K562 (cell line): ENCODE results near the gene NPM1. TPM values are rescaled to one million over a fixed set of nuclear protein-coding genes. Genes with fewer than 3 reads are reported as not detected.

Source experiments
- BCL6 ChIP-seq: fragments of 250-450 bp; sonication (Bioruptor Pico); IDR thresholded peaks from 2 replicates; pipeline ENCODE4 v1.4.0; 2020
- CBX3 ChIP-seq, 2 experiments: IDR thresholded peaks; 1 replicate in 1 of 2; 2 replicates in 1 of 2; pipeline ENCODE4 v1.6.1; 2012; ENCODE audit warnings: inconsistent platforms in 2 of 2, low read length in 2 of 2, borderline replicate concordance in 1 of 2, control low read depth in 1 of 2
- CREM ChIP-seq: IDR thresholded peaks from 2 replicates; pipeline ENCODE4 v1.6.1; 2014; ENCODE audit warnings: antibody characterized with exemption, low read depth
- DMBX1 ChIP-seq: fragments of 250-450 bp; sonication (Bioruptor Pico); IDR thresholded peaks from 2 replicates; pipeline ENCODE4 v1.8.0; 2022; ENCODE audit warnings: inconsistent platforms, mild to moderate bottlenecking, moderate library complexity, borderline replicate concordance
- E2F4 ChIP-seq: sonication (generic); formaldehyde crosslinking; IDR thresholded peaks from 2 replicates; pipeline ENCODE4 v1.8.0; 2022; ENCODE audit warnings: mild to moderate bottlenecking, low read depth, missing genetic modification reagents
- ELF2 ChIP-seq: fragments of 250-450 bp; sonication (Bioruptor Pico); IDR thresholded peaks from 2 replicates; pipeline ENCODE4 v1.5.0; 2021; ENCODE audit warnings: mild to moderate bottlenecking
- ETS1 ChIP-seq: conservative IDR thresholded peaks from 2 replicates; pipeline ENCODE4 v1.6.1; 2011; ENCODE audit warnings: low read depth, mild to moderate bottlenecking, low read length; ENCODE audit not compliant: control insufficient read depth
- FIP1L1 ChIP-seq: fragments of 200-400 bp; formaldehyde crosslinking; IDR thresholded peaks from 2 replicates; pipeline ENCODE4 v1.6.1; 2018; ENCODE audit warnings: mild to moderate bottlenecking, low read depth, low read length; ENCODE audit not compliant: poor library complexity, severe bottlenecking
- GABPB2 ChIP-seq: fragments of 250-450 bp; sonication (Bioruptor Pico); conservative IDR thresholded peaks from 2 replicates; pipeline ENCODE4 v1.5.1; 2021; ENCODE audit warnings: mild to moderate bottlenecking
- HIVEP1 ChIP-seq: fragments of 250-450 bp; sonication (Bioruptor Pico); IDR thresholded peaks from 2 replicates; pipeline ENCODE4 v1.4.0; 2020; ENCODE audit warnings: mild to moderate bottlenecking
- HMGN3 ChIP-seq: IDR thresholded peaks from 2 replicates; pipeline ENCODE4 v1.6.1; 2011; ENCODE audit warnings: borderline replicate concordance, low read depth, mild to moderate bottlenecking, mixed read lengths, low read length; ENCODE audit not compliant: insufficient read length; ENCODE audit errors: extremely low read depth
- ILK ChIP-seq: fragments of 450-650 bp; IDR thresholded peaks from 2 replicates; pipeline ENCODE4 v1.6.1; 2016; ENCODE audit warnings: missing genetic modification characterization, low read depth, mild to moderate bottlenecking, missing compliant biosample characterization, moderate library complexity, borderline replicate concordance
- PTBP1 ChIP-seq: fragments of 200-400 bp; formaldehyde crosslinking; IDR thresholded peaks from 2 replicates; pipeline ENCODE4 v1.6.1; 2017; ENCODE audit warnings: low read depth, low read length
- SMC3 ChIP-seq: conservative IDR thresholded peaks from 2 replicates; pipeline ENCODE4 v1.6.1; 2011; ENCODE audit warnings: low read depth, low read length, improper control_type of control experiment; ENCODE audit not compliant: insufficient read depth
- SRSF3 ChIP-seq: fragments of 200-400 bp; formaldehyde crosslinking; IDR thresholded peaks from 2 replicates; pipeline ENCODE4 v1.6.1; 2016; ENCODE audit warnings: mild to moderate bottlenecking, low read length, moderate library complexity; ENCODE audit not compliant: insufficient read depth
- TAF1 ChIP-seq: IDR thresholded peaks from 2 replicates; pipeline ENCODE4 v1.6.1; 2011; ENCODE audit warnings: mild to moderate bottlenecking, low read length, moderate library complexity; ENCODE audit not compliant: insufficient read depth, control insufficient read depth, severe bottlenecking; ENCODE audit errors: extremely low read depth
- TEAD1 ChIP-seq, 2 experiments: fragments of 450-650 bp in 1 of 2; sonication (generic) in 1 of 2; formaldehyde crosslinking; IDR thresholded peaks; 2 replicates each; pipeline versions ENCODE4 v1.4.0 to v1.8.0; 2020 to 2022; ENCODE audit warnings: mild to moderate bottlenecking in 2 of 2, missing genetic modification reagents in 1 of 2
- ZNF217 ChIP-seq: sonication (generic); formaldehyde crosslinking; IDR thresholded peaks from 2 replicates; pipeline ENCODE4 v1.8.0; 2022; ENCODE audit warnings: mild to moderate bottlenecking, missing genetic modification reagents
- ZNF23 ChIP-seq: fragments of 250-450 bp; sonication (Bioruptor Pico); IDR thresholded peaks from 2 replicates; pipeline ENCODE4 v1.4.0; 2020; ENCODE audit warnings: mild to moderate bottlenecking
- ZNF277 ChIP-seq: fragments of 250-450 bp; sonication (Bioruptor Pico); IDR thresholded peaks from 2 replicates; pipeline ENCODE4 v1.8.0; 2022; ENCODE audit warnings: inconsistent platforms, mild to moderate bottlenecking, moderate library complexity, borderline replicate concordance
- ZNF445 ChIP-seq: fragments of 250-450 bp; sonication (Bioruptor Pico); IDR thresholded peaks from 2 replicates; pipeline ENCODE4 v1.4.0; 2020; ENCODE audit warnings: low read depth, mild to moderate bottlenecking, moderate library complexity
- polyA plus RNA-seq, 8 experiments: library from polyadenylated mRNA; depleted of rRNA in 4 of 8; stranded (reverse) in 5 of 8; unstranded in 3 of 8; fragments of >200 nt; fragmentation: Nextera tagmentation in 2 of 8; fragmentation: Illumina TruSeq in 1 of 8; extraction: Ambion mirVana in 2 of 8; extraction: Trizol in 1 of 8; gene quantifications; 2 replicates each; pipeline versions ENCODE4 v1.2.1 to v1.2.3, GENCODE V29; 2011 to 2014; ENCODE audit warnings: inconsistent platforms in 1 of 8, missing spikeins in 1 of 8
- total RNA-seq, 7 experiments: library from RNA; depleted of rRNA in 6 of 7; stranded (reverse); fragments of >200 nt in 6 of 7; fragmentation: Illumina TruSeq in 2 of 7; extraction: Trizol in 2 of 7; gene quantifications; 2 replicates each; pipeline versions ENCODE4 v1.2.1 to v1.2.3, GENCODE V29; 2011 to 2021; ENCODE audit warnings: low replicate concordance in 1 of 7
- TF ChIP-seq, protein P1 (sequence below): fragments of 250-450 bp; sonication (Bioruptor Pico); IDR thresholded peaks from 2 replicates; pipeline ENCODE4 v1.5.1; 2021; ENCODE audit warnings: mild to moderate bottlenecking

Gene NPM1
- total and polyA plus RNA-seq, 9 of the 15 experiments (the other 6 are each of a cell fraction or from before 2014, with no cell fraction given), result 2,438 to 6,909 (median 5,639) TPM

DNA sequence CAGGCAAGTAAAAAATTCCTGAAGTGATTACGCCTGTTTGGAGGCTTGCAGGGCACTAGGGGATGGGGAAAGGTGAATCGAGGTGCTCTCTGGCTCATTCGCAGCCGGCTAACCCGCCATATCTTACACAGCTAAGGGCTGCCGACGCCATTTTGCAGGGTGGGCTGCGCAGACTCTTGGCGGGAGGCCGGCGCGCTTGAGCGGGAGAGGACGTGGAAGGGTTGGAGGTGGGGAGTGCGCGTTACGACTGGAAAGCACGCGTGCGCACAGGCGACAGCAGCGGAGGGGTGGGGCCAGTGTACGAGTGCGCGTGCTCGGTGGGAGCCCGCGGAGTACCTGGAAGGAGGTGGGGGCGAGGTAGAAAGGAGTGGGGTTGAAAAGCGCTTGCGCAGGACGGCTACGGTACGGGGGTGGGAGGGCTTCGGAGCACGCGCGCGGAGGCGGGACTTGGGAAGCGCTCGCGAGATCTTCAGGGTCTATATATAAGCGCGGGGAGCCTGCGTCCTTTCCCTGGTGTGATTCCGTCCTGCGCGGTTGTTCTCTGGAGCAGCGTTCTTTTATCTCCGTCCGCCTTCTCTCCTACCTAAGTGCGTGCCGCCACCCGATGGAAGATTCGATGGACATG is at the start of gene NPM1 (continued):
- TF ChIP-seq CBX3 (IDR thresholded peaks at IDR 0.05; ENCODE audit: borderline replicate concordance in 1 of 2, low read length in 2 of 2) (peak in 1 of 2 experiments; percentile 16; a peak in 1 of 3 replicates), HMGN3 (peak; percentile 90), DMBX1 (CRISPR knock-in tag) (no peak), BCL6 (CRISPR knock-in tag) (no peak), ETS1 (0 out of 2 replicates have a peak, but pooled peaks have one; percentile 26), ILK (tag) (no peak), ELF2 (CRISPR knock-in tag) (no peak), SMC3 (no peak), TEAD1 (CRISPR knock-in tag; IDR thresholded peaks at IDR 0.05) (no peak), CREM (peak; percentile 87), TAF1 (peak; percentile 97), ZNF445 (CRISPR knock-in tag) (no peak), ZNF23 (no peak), GABPB2 (CRISPR knock-in tag) (no peak), ZNF277 (CRISPR knock-in tag) (no peak), ZNF217 (no peak), FIP1L1 (peak; percentile 17), HIVEP1 (CRISPR knock-in tag) (no peak), PTBP1 (no peak), E2F4 (CRISPR knock-in tag) (peak; percentile 93), SRSF3 (no peak)
- TF ChIP-seq, protein P1, sequence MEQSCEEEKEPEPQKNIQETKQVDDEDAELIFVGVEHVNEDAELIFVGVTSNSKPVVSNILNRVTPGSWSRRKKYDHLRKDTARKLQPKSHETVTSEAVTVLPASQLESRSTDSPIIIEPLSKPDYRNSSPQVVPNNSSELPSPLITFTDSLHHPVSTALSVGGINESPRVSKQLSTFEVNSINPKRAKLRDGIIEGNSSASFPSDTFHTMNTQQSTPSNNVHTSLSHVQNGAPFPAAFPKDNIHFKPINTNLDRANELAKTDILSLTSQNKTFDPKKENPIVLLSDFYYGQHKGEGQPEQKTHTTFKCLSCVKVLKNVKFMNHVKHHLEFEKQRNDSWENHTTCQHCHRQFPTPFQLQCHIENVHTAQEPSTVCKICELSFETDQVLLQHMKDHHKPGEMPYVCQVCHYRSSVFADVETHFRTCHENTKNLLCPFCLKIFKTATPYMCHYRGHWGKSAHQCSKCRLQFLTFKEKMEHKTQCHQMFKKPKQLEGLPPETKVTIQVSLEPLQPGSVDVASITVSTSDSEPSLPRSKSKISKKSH (CRISPR knock-in tag), result no peak
